Upper lobe of left lung (tissue), 4 donors: ENCODE results near the gene C2orf76.

Experiments
- CTCF ChIP-seq, 6 experiments: fragments of 450-650 bp in 4 of 6; fragments of 200-600 bp in 2 of 6; sonication (generic) in 2 of 6; IDR thresholded peaks; one replicate each; pipeline ENCODE4 v1.5.1; 2016 to 2019; ENCODE audit warnings: antibody characterized with exemption in 6 of 6
- EP300 ChIP-seq, 4 donors: sonication (generic); formaldehyde crosslinking; IDR thresholded peaks; one replicate each; pipeline ENCODE4 v1.5.1; 2017; ENCODE audit warnings: antibody characterized with exemption in 4 of 4, control low read depth in 2 of 4
- POLR2AphosphoS5 ChIP-seq, 2 donors: sonication (generic); formaldehyde crosslinking; IDR thresholded peaks; one replicate each; pipeline ENCODE4 v1.5.1; 2017; ENCODE audit warnings: antibody characterized with exemption in 2 of 2

DNA sequence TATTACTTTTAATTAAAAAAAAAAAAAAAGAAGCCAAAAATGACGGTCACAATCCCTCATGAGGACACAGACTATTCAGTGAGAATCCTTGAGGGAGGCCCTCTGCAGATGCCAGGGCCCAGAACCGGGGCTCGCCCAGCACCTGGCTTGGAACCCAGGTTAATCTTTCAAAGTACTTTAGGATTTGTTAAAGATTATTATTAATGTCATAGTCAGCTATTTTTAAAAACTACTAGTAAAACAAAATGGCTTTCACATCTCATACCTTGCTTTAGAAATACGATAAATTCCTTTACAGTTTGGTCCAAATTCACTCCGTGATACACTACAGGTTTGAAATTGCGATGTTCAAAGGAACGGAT lies 27.1 kb downstream of the C2orf76 start:
- TF ChIP-seq EP300 (IDR thresholded peaks at IDR 0.05) (no peak), CTCF (IDR thresholded peaks at IDR 0.05) (no peak), POLR2AphosphoS5 (IDR thresholded peaks at IDR 0.05) (no peak)
